Small intestine (tissue), 16 donors: ENCODE data around the gene SARM1. TPM values are rescaled to one million over a fixed set of nuclear protein-coding genes. Genes with fewer than 3 reads are reported as not detected.

Source experiments
- DNase-seq, 2 donors: peaks; one replicate each; pipeline versions ENCODE4 v3.0.0 to v3.0.0-alpha.2; 2013
- FAIRE-seq: peaks from 2 replicates; lab custom pipeline; 2012; peaks lifted over from hg19 to GRCh38; lab: Jason Lieb, UNC
- H3K27ac ChIP-seq, 3 donors: one replicate each; pipeline ENCODE4 v1.5.1; 2013; ENCODE audit warnings: low read length in 2 of 3, mild to moderate bottlenecking in 2 of 3, control low read depth in 1 of 3, inconsistent platforms in 1 of 3, low read depth in 1 of 3, moderate library complexity in 1 of 3
- H3K27me3 ChIP-seq, 3 donors: one replicate each; pipeline ENCODE4 v1.6.1; 2013; ENCODE audit warnings: low read length in 3 of 3, inconsistent platforms in 1 of 3; ENCODE audit not compliant: control insufficient read depth in 3 of 3, insufficient read depth in 3 of 3
- H3K36me3 ChIP-seq, 3 donors: one replicate each; pipeline ENCODE4 v1.6.1; 2013; ENCODE audit warnings: low read length in 3 of 3, inconsistent platforms in 1 of 3, low read depth in 1 of 3, mild to moderate bottlenecking in 1 of 3, moderate library complexity in 1 of 3; ENCODE audit not compliant: control insufficient read depth in 3 of 3, insufficient read depth in 2 of 3
- H3K4me1 ChIP-seq, 3 donors: one replicate each; pipeline ENCODE4 v1.6.1; 2013; ENCODE audit warnings: low read length in 2 of 3, inconsistent platforms in 1 of 3, low read depth in 1 of 3, mild to moderate bottlenecking in 1 of 3, moderate library complexity in 1 of 3; ENCODE audit not compliant: control insufficient read depth in 3 of 3, insufficient read depth in 2 of 3
- H3K4me3 ChIP-seq, 3 donors: one replicate each; pipeline ENCODE4 v1.5.1; 2013; ENCODE audit warnings: low read length in 3 of 3, control low read depth in 1 of 3, inconsistent platforms in 1 of 3, low read depth in 1 of 3, mild to moderate bottlenecking in 1 of 3, moderate library complexity in 1 of 3
- H3K9me3 ChIP-seq, 2 donors: one replicate each; pipeline ENCODE4 v1.6.1; 2013; ENCODE audit warnings: low read depth in 1 of 2, low read length in 1 of 2; ENCODE audit not compliant: control insufficient read depth in 2 of 2, insufficient read depth in 1 of 2
- WGBS, 3 donors: extraction: QIAGEN DNeasy Blood & Tissue Kit; methylation state at CpG; one replicate each; pipeline ENCODE4 v1.1.7; 2013; 5-methylcytosine and 5-hydroxymethylcytosine counted together
- long read RNA-seq, 10 donors: transcript quantifications; one replicate each; lab custom pipeline, GENCODE V29; 2026
- polyA plus RNA-seq, 4 donors: library from polyadenylated mRNA; stranded (reverse) in 3 of 4; unstranded in 1 of 4; fragments of 200-250 nt in 3 of 4; fragments of 120-200 nt in 1 of 4; gene quantifications; one replicate each; pipeline versions ENCODE4 v1.2.1 to v1.2.3, GENCODE V29; 2013
- donor health status: healthy with polysubstance abuse.
- donor health status: control.
- donor health status: control.
- donor health status: Bipolar disorder and iron deficiency.
- donor health status: healthy.

The SARM1 gene
- 10 to 100 TPM in 3 of 4 donors, 1 to 10 TPM in 1; 8.9 to 19.0 (median 10.9) TPM for polyA plus RNA-seq
- long read RNA-seq, donor 1, result 0 reads
- long read RNA-seq, donor 2, result 0 reads
- long read RNA-seq, donor 3, partial matches to known transcripts, result 9 of 11 reads
- long read RNA-seq, donor 3, other reads (novel, unspliced or antisense), result 0 of 11 reads
- long read RNA-seq, donor 4, full-length matches to known transcripts, result 1 of 1 reads
- long read RNA-seq, donor 4, partial matches to known transcripts, result 0 of 1 reads
- long read RNA-seq, donor 4, other reads (novel, unspliced or antisense), result 0 of 1 reads
- long read RNA-seq, donor 5, result 0 reads
- long read RNA-seq, donor 6, partial matches to known transcripts, result 0 of 3 reads
- long read RNA-seq, donor 6, other reads (novel, unspliced or antisense), result 0 of 3 reads
- long read RNA-seq, donor 7, result 0 reads
- long read RNA-seq, donor 8, result 0 reads
- long read RNA-seq, donor 9, full-length matches to known transcripts, result 1 of 1 reads
- long read RNA-seq, donor 9, partial matches to known transcripts, result 0 of 1 reads
- long read RNA-seq, donor 9, other reads (novel, unspliced or antisense), result 0 of 1 reads
- long read RNA-seq, donor 10, full-length matches to known transcripts, result 4 of 4 reads
- long read RNA-seq, donor 10, partial matches to known transcripts, result 0 of 4 reads
- long read RNA-seq, donor 10, other reads (novel, unspliced or antisense), result 0 of 4 reads

DNA sequence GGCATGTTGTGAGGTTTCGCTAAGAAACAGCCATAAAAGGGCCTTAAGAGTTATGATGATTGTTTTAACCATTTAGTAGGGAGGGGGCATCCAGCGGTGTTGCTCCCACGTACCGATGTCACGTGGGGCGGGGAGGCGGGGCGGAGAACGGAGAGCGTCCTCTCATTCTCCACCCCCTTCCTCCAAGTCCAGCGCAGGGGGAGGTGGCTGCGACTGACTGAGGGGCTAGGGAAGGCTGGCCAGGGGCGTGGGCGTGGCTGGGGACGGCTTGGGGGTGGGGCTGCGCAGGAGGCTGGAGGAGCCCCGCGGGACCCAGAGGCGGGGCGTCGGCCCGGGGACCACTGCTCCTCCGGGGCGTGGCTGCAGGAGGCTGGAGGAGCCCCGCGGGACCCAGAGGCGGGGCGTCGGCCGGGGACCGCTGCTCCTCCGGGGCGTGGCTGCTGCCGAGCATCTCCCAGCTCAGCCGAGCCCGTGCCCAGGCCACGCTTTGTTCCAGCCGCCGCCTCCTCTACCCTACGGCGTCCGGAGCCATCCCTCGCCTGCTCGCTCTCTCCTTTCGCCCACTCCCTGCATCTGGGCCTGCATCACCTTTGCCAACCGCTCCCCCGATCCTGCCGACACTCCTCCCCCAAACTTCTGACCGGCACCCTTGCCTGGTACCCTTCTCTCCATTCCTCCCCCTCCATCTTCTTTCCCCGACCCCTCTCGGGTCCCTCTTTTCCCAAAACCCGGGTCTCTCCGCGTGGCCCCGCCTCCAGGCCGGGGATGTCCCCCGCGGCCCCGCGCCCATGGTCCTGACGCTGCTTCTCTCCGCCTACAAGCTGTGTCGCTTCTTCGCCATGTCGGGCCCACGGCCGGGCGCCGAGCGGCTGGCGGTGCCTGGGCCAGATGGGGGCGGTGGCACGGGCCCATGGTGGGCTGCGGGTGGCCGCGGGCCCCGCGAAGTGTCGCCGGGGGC, at the start of gene SARM1:
Gene SARM1, plus strand, starts transcription at position 450 of the 958 bp plus-strand sequence. Its CDS starts 339 bp downstream, at position 789.
- Histone ChIP-seq H3K4me1 (peaks cover 0 to 48% (median 9%) of the 10 kb centered on the region in 3 donors), H3K9me3 (no peaks in the 10 kb centered on the region), H3K27me3 (peaks cover 0 to 5% (median 0%) of the 10 kb centered on the region in 3 donors), H3K27ac (peak within 1 kb of the TSS in 2 of 3 donors; percentile 50 to 63), H3K36me3 (peaks cover 0 to 9% (median 0%) of the 10 kb centered on the region in 3 donors), H3K4me3 (peak within 1 kb of the TSS; percentile 33 to 51 (median 39))
- WGBS, 3 donors, result 0 to 2% (median 1%) methylated on average over 49 to 80 of the region's 80 CpGs
- FAIRE-seq, result no peak
- peak; percentile 38 to 82 for DNase-seq

DNA sequence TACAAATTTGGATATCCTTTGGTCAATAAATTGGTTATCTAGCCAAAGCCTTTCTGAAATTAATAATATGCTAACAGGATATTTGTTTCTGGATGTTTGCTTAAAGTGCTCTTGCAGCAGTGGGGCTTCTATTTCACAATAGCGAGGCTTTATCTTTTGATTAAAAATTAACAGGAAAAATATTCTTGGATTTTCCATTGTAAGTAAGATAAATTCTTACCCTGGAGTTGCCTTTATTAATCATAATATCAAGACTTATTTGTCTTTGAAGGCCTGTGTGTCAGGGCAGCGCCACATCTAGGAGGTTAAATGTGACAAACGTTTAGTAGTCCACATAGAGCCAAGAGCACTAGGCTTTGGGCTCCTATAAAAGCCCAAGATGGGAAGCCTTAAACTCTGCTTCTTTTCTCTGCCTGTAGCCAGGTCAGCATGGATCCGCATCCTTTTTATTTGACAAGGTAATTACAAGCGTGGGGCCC, 47.2 kb upstream of the SARM1 start:
- Histone ChIP-seq H3K27ac (peak overlapping the region in 2 of 3 donors; percentile 5 to 13), H3K36me3 (peaks cover 2 to 15% (median 4%) of the 10 kb centered on the region in 3 donors), H3K9me3 (no peaks in the 10 kb centered on the region), H3K4me3 (no peak overlapping the region), H3K4me1 (peaks cover 0 to 30% (median 3%) of the 10 kb centered on the region in 3 donors), H3K27me3 (no peaks in the 10 kb centered on the region)
- FAIRE-seq (no peak), DNase-seq (peak in 1 of 2 donors; percentile 44)
- 49 to 73% (median 57%) methylated on average over 5 of the region's 5 CpGs for WGBS, 3 donors

DNA sequence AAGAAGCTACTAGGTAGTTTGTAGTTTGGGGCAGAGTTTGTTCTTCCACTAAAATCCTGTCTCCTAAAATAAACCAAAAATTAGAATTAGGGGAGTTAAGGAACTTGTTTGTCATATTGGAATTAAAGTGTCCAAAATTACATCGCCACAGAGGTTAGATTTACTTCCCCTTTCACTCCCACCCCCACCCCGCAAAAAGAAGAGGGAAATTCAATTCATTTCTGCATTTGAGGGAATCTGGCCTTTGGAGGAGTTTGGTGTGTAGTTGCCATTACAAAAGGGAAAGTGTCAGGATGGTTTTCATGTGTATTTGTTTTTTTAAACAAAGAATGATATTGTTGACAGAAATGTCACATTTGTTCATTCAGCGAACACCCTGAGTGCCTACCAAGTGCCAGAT, 46.7 kb upstream of the SARM1 start:
- Histone ChIP-seq H3K4me3 (no peak overlapping the region), H3K27ac (peak overlapping the region in 1 of 3 donors; percentile 5), H3K36me3 (peaks cover 2 to 19% (median 5%) of the 10 kb centered on the region in 3 donors), H3K4me1 (peaks cover 0 to 30% (median 3%) of the 10 kb centered on the region in 3 donors), H3K9me3 (no peaks in the 10 kb centered on the region), H3K27me3 (no peaks in the 10 kb centered on the region)
- 81 to 91% (median 89%) methylated on average over 3 of the region's 3 CpGs for whole genome bisulfite sequencing, 3 donors
- no peak for FAIRE-seq
- DNase-seq, result no peak

DNA sequence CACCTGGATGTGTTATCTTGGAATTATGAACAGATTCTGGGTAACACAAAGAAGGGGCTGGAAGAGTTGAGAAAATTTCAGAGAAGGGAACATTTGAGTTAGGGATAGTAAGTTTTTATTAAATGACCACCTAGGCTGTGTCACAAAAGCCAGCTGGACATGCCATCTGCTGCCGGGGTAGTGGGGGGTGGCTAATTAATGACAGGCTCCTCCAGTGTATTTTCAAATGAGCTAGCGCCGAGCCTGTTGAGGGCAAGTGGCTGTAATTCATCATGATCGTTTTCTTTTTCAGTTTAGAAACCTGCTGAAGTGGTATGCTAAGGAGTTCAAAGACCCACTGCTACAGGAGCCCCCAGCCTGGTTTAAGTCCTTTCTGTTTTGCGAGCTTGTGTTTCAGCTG, 46.3 kb upstream of the SARM1 start:
- H3K4me1 ChIP-seq, result peaks cover 0 to 27% (median 3%) of the 10 kb centered on the region in 3 donors
- FAIRE-seq, result no peak
- WGBS, 3 donors, result 68 to 78% (median 74%) methylated on average over 5 of the region's 5 CpGs

DNA sequence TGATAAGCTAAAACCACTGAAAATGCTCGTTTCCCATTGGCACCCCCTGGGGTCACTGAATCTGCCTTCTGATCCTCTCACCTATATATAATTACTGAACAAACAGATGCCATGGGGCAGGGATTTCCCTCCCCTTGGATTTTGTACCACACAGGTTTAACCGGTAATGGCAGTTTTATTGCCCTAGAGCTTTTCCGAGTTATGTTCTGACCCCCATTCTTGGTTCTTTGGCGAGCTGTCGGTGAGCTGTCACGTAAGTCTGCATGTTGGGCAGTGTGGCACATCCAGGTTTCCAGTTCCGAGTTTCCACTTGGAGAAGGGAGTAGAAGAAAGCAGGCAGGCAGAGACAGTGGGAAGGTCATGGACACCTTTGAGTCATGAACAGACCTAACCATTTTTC, 45.4 kb upstream of the SARM1 start:
- FAIRE-seq, result no peak

More for the DNA sequence above, 46.3 kb upstream of the SARM1 start:
- no peak overlapping the region for H3K27ac ChIP-seq
- H3K4me3 ChIP-seq, result no peak overlapping the region
- no peaks in the 10 kb centered on the region for H3K9me3 ChIP-seq
- no peak for DNase-seq
- no peaks in the 10 kb centered on the region for H3K27me3 ChIP-seq
- H3K36me3 ChIP-seq, result peaks cover 2 to 20% (median 7%) of the 10 kb centered on the region in 3 donors

DNA sequence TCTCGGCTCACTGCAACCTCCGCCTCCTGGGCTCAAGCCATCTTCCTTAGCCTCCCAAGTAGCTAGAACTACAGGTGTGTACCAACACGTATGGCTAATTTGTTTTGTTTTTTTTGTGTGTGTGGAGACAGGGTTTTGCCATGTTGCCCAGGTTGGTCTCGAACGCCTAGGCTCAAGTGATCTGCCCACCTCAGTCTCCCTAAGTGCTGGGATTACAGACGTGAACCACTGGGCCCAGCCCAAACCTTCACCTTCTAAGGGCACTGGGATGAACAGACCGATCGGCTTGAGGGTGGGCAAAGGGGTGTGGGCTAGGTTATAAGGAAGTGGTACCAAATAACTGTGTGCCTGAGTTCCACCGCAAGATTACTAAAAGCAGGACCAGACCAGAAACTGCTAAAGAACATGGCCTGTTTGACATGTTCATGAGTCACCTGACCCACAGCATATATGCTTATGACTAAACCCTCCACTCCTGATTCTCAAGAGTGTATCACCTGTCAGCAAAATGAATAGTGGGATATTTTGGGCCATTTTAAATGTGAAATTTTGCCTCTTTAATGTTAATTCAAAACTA, 44.4 kb upstream of the SARM1 start:
- DNase-seq, result no peak
- Histone ChIP-seq H3K27ac (no peak overlapping the region), H3K9me3 (no peaks in the 10 kb centered on the region), H3K4me1 (peaks cover 0 to 21% (median 3%) of the 10 kb centered on the region in 3 donors), H3K27me3 (no peaks in the 10 kb centered on the region), H3K36me3 (peaks cover 2 to 37% (median 7%) of the 10 kb centered on the region in 3 donors), H3K4me3 (no peak overlapping the region)
- WGBS, 3 donors, result 86 to 90% (median 87%) methylated on average over 9 of the region's 9 CpGs
- no peak for FAIRE-seq

More for the DNA sequence above, 45.4 kb upstream of the SARM1 start:
- peaks cover 0 to 23% (median 3%) of the 10 kb centered on the region in 3 donors for H3K4me1 ChIP-seq
- 21 to 70% (median 36%) methylated on average over 7 of the region's 7 CpGs for WGBS, 3 donors
- no peak overlapping the region for H3K4me3 ChIP-seq
- peaks cover 2 to 29% (median 7%) of the 10 kb centered on the region in 3 donors for H3K36me3 ChIP-seq
- no peak overlapping the region for H3K27ac ChIP-seq
- no peaks in the 10 kb centered on the region for H3K9me3 ChIP-seq
- no peaks in the 10 kb centered on the region for H3K27me3 ChIP-seq
- DNase-seq, result peak; percentile 65 to 81

DNA sequence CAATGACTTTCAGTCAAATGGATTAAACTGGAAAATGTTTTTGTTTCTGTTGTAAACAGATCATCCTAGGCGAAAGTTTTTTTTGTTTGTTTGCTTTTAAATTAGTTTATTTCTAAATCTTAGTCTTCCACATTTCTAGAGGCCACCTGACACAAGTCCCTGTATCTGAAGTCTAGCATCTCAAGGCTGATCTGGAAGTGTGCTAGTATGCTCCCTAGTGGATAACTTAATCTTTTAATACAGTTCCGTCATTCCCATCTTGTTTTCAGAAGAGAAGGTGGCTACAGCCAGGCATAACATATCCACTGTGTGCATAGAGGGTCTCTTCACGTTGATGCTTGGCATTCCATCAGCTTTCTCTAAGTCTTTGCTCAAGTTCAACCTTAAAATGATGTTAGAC, 43.8 kb upstream of the SARM1 start:
- peaks cover 2 to 37% (median 7%) of the 10 kb centered on the region in 3 donors for H3K36me3 ChIP-seq
- DNase-seq (no peak), FAIRE-seq (no peak)
- 72 to 77% (median 73%) methylated on average over 3 of the region's 3 CpGs for WGBS, 3 donors
- peaks cover 0 to 21% (median 3%) of the 10 kb centered on the region in 3 donors for H3K4me1 ChIP-seq
- no peak overlapping the region for H3K27ac ChIP-seq
- H3K27me3 ChIP-seq, result no peaks in the 10 kb centered on the region
- H3K9me3 ChIP-seq, result no peaks in the 10 kb centered on the region
- H3K4me3 ChIP-seq, result no peak overlapping the region
